A204.1 (cell line): ENCODE results near the gene NRF1.

ENCODE experiments used
- FAIRE-seq: peaks from 2 replicates; lab custom pipeline; 2012; peaks lifted over from hg19 to GRCh38; lab: Jason Lieb, UNC

The NRF1 gene

GRCh38 chr7:129740574-129741410 is 129.3 kb downstream of the NRF1 start:
- no peak for FAIRE-seq

- no peak for FAIRE-seq
These were observed 130.3 kb downstream of the NRF1 start for GRCh38 chr7:129741743-129742213.

GRCh38 chr7:129742256-129742655 is 130.7 kb downstream of the NRF1 start:
- no peak for FAIRE-seq

GRCh38 chr7:129746857-129747529 is 135.5 kb downstream of the NRF1 start:
- no peak for FAIRE-seq

GRCh38 chr7:129748356-129749109 is 137.0 kb downstream of the NRF1 start:
- FAIRE-seq: no peak

- FAIRE-seq: no peak
These were observed 138.6 kb downstream of the NRF1 start for GRCh38 chr7:129750091-129750490.

- FAIRE-seq: no peak
These were observed 139.0 kb downstream of the NRF1 start for GRCh38 chr7:129750501-129750900.

- no peak for FAIRE-seq
These were observed 140.4 kb downstream of the NRF1 start for GRCh38 chr7:129751916-129752315.

- FAIRE-seq: no peak
These were observed 141.2 kb downstream of the NRF1 start for GRCh38 chr7:129752760-129753159.

GRCh38 chr7:129754406-129754805 is 142.9 kb downstream of the NRF1 start:
- no peak for FAIRE-seq

GRCh38 chr7:129757991-129758390 is 146.5 kb downstream of the NRF1 start:
- FAIRE-seq: no peak

GRCh38 chr7:129762387-129762969 is 151.0 kb downstream of the NRF1 start:
- FAIRE-seq: no peak

GRCh38 chr7:129764247-129765084 is 152.9 kb downstream of the NRF1 start:
- FAIRE-seq: no peak

- FAIRE-seq: no peak
These were observed 153.8 kb downstream of the NRF1 start for GRCh38 chr7:129765352-129765751.

- FAIRE-seq: no peak
These were observed 155.8 kb downstream of the NRF1 start for GRCh38 chr7:129767120-129768015.

GRCh38 chr7:129768614-129769399 is 157.3 kb downstream of the NRF1 start:
- FAIRE-seq: no peak

GRCh38 chr7:129769400-129769774 is 157.9 kb downstream of the NRF1 start:
- no peak for FAIRE-seq

GRCh38 chr7:129769866-129770808 is 158.6 kb downstream of the NRF1 start:
- no peak for FAIRE-seq
